Measurements from ENCODE around the gene FANCC.
A peak's percentile ranks its signal among the peaks of the same experiment; 100 is the strongest.
"Not testable (repeated sequence)": the region's sequence is repeated elsewhere in the genome, so short reads cannot be mapped to it uniquely, and the experiment has no call there.

Gene FANCC

GRCh38 chr9:95342571-95342970 lies 25.1 kb upstream of the FANCC start:
- intact Hi-C loops (cut with micrococcal nuclease) = no loop called here
- no peaks in the 10 kb centered on the region for H3K4me1 Mint-ChIP-seq (ENCODE audit: low read depth)
- H3K4me3 Mint-ChIP-seq = no peak overlapping the region
- H3K36me3 Mint-ChIP-seq (ENCODE audit: low read depth) = no peaks in the 10 kb centered on the region
- H3K9me3 Mint-ChIP-seq = peaks cover 10% of the 10 kb centered on the region
- H3K27ac Mint-ChIP-seq = no peak overlapping the region
- H3K27me3 Mint-ChIP-seq = peaks cover 20% of the 10 kb centered on the region

GRCh38 chr9:95341293-95341962 lies 23.9 kb upstream of the FANCC start:
- H3K27ac Mint-ChIP-seq = no peak overlapping the region
- no peaks in the 10 kb centered on the region for H3K4me1 Mint-ChIP-seq (ENCODE audit: low read depth)
- H3K36me3 Mint-ChIP-seq (ENCODE audit: low read depth) = no peaks in the 10 kb centered on the region
- H3K27me3 Mint-ChIP-seq = peaks cover 16% of the 10 kb centered on the region
- intact Hi-C loops (cut with micrococcal nuclease) = no loop called here
- H3K9me3 Mint-ChIP-seq = peaks cover 14% of the 10 kb centered on the region
- no peak overlapping the region for H3K4me3 Mint-ChIP-seq

- no peak overlapping the region for H3K27ac Mint-ChIP-seq
- H3K4me1 Mint-ChIP-seq (ENCODE audit: low read depth) = no peaks in the 10 kb centered on the region
- H3K27me3 Mint-ChIP-seq = peaks cover 17% of the 10 kb centered on the region
- H3K4me3 Mint-ChIP-seq = no peak overlapping the region
- intact Hi-C loops (cut with micrococcal nuclease) = loop anchor here (10.0 kb wide), 1 partner anchor 57 kb away; no protein-coding TSS in a partner anchor
- H3K36me3 Mint-ChIP-seq (ENCODE audit: low read depth) = no peaks in the 10 kb centered on the region
- peaks cover 14% of the 10 kb centered on the region for H3K9me3 Mint-ChIP-seq
These were observed 20.7 kb upstream of the FANCC start for GRCh38 chr9:95338243-95338642.

GRCh38 chr9:95336281-95336680 lies 18.8 kb upstream of the FANCC start:
- peaks cover 14% of the 10 kb centered on the region for H3K9me3 Mint-ChIP-seq
- intact Hi-C loops (cut with micrococcal nuclease) = loop anchor here (10.0 kb wide), 1 partner anchor 59 kb away; no protein-coding TSS in a partner anchor
- H3K27ac Mint-ChIP-seq = no peak overlapping the region
- peaks cover 18% of the 10 kb centered on the region for H3K27me3 Mint-ChIP-seq
- H3K4me1 Mint-ChIP-seq (ENCODE audit: low read depth) = no peaks in the 10 kb centered on the region
- H3K36me3 Mint-ChIP-seq (ENCODE audit: low read depth) = no peaks in the 10 kb centered on the region
- no peak overlapping the region for H3K4me3 Mint-ChIP-seq

- no peak overlapping the region for H3K4me3 Mint-ChIP-seq
- peaks cover 18% of the 10 kb centered on the region for H3K27me3 Mint-ChIP-seq
- no peak overlapping the region for H3K27ac Mint-ChIP-seq
- H3K4me1 Mint-ChIP-seq (ENCODE audit: low read depth) = no peaks in the 10 kb centered on the region
- no peaks in the 10 kb centered on the region for H3K36me3 Mint-ChIP-seq (ENCODE audit: low read depth)
- peaks cover 13% of the 10 kb centered on the region for H3K9me3 Mint-ChIP-seq
- intact Hi-C loops (cut with micrococcal nuclease) = loop anchor here (10.0 kb wide), 1 partner anchor 61 kb away; no protein-coding TSS in a partner anchor
These were observed 15.9 kb upstream of the FANCC start for GRCh38 chr9:95333426-95333825.

- Mint-ChIP-seq H3K27ac (no peak overlapping the region), H3K27me3 (peaks cover 18% of the 10 kb centered on the region), H3K4me3 (no peak overlapping the region), H3K36me3 (ENCODE audit: low read depth) (no peaks in the 10 kb centered on the region), H3K4me1 (ENCODE audit: low read depth) (no peaks in the 10 kb centered on the region), H3K9me3 (peaks cover 7% of the 10 kb centered on the region)
- intact Hi-C loops (cut with micrococcal nuclease) = loop anchor here (10.0 kb wide), 1 partner anchor 62 kb away; no protein-coding TSS in a partner anchor
These were observed 15.4 kb upstream of the FANCC start for GRCh38 chr9:95332860-95333259.

- intact Hi-C loops (cut with micrococcal nuclease) = loop anchor here (10.0 kb wide), 1 partner anchor 64 kb away; no protein-coding TSS in a partner anchor
- H3K4me3 Mint-ChIP-seq = no peak overlapping the region
- H3K36me3 Mint-ChIP-seq (ENCODE audit: low read depth) = no peaks in the 10 kb centered on the region
- H3K9me3 Mint-ChIP-seq = no peaks in the 10 kb centered on the region
- no peaks in the 10 kb centered on the region for H3K4me1 Mint-ChIP-seq (ENCODE audit: low read depth)
- no peak overlapping the region for H3K27ac Mint-ChIP-seq
- H3K27me3 Mint-ChIP-seq = peaks cover 18% of the 10 kb centered on the region
These were observed 13.4 kb upstream of the FANCC start for GRCh38 chr9:95330720-95331404.

- H3K27ac Mint-ChIP-seq; H3K4me1 Mint-ChIP-seq (ENCODE audit: low read depth); H3K9me3 Mint-ChIP-seq: not testable (repeated sequence)
These were observed 11.6 kb upstream of the FANCC start for GRCh38 chr9:95329061-95329460.

GRCh38 chr9:95327239-95327865 lies 9.8 kb upstream of the FANCC start:
- no peak overlapping the region for H3K4me3 Mint-ChIP-seq
- no peaks in the 10 kb centered on the region for H3K4me1 Mint-ChIP-seq (ENCODE audit: low read depth)
- no peaks in the 10 kb centered on the region for H3K9me3 Mint-ChIP-seq
- no peak overlapping the region for H3K27ac Mint-ChIP-seq
- no peaks in the 10 kb centered on the region for H3K36me3 Mint-ChIP-seq (ENCODE audit: low read depth)
- H3K27me3 Mint-ChIP-seq = peaks cover 16% of the 10 kb centered on the region
- intact Hi-C loops (cut with micrococcal nuclease) = loop anchor here (10.0 kb wide), 1 partner anchor 177 kb away; no protein-coding TSS in a partner anchor

More at GRCh38 chr9:95329061-95329460, 11.6 kb upstream of the FANCC start:
- peaks cover 12% of the 10 kb centered on the region for H3K27me3 Mint-ChIP-seq
- intact Hi-C loops (cut with micrococcal nuclease) = loop anchor here (10.0 kb wide), 1 partner anchor 176 kb away; no protein-coding TSS in a partner anchor
- H3K4me3 Mint-ChIP-seq; H3K36me3 Mint-ChIP-seq (ENCODE audit: low read depth): not testable (repeated sequence)

GRCh38 chr9:95325221-95325620 lies 7.7 kb upstream of the FANCC start:
- H3K27ac Mint-ChIP-seq = no peak overlapping the region
- no peak overlapping the region for H3K4me3 Mint-ChIP-seq
- peaks cover 15% of the 10 kb centered on the region for H3K27me3 Mint-ChIP-seq
- intact Hi-C loops (cut with micrococcal nuclease) = loop anchor here (10.0 kb wide), 1 partner anchor 180 kb away; no protein-coding TSS in a partner anchor
- H3K9me3 Mint-ChIP-seq = no peaks in the 10 kb centered on the region
- no peaks in the 10 kb centered on the region for H3K4me1 Mint-ChIP-seq (ENCODE audit: low read depth)
- no peaks in the 10 kb centered on the region for H3K36me3 Mint-ChIP-seq (ENCODE audit: low read depth)

GRCh38 chr9:95317893-95318211 lies 343 bp upstream of the FANCC start:
- H3K36me3 Mint-ChIP-seq (ENCODE audit: low read depth) = peaks cover 7% of the 10 kb centered on the region
- peaks cover 20% of the 10 kb centered on the region for H3K27me3 Mint-ChIP-seq
- H3K27ac Mint-ChIP-seq = peak overlapping the region; percentile 95
- H3K9me3 Mint-ChIP-seq = no peaks in the 10 kb centered on the region
- H3K4me1 Mint-ChIP-seq (ENCODE audit: low read depth) = peaks cover 15% of the 10 kb centered on the region
- intact Hi-C loops (cut with micrococcal nuclease) = loop anchor here (2.0 to 10.0 kb wide), 2 partner anchors 557 to 591 kb away; partner anchors contain the start of genes AOPEP and ERCC6L2
- H3K4me3 Mint-ChIP-seq = peak overlapping the region; percentile 92

GRCh38 chr9:95316794-95317118 lies 753 bp downstream of the FANCC start:
- H3K27ac Mint-ChIP-seq = peak overlapping the region; percentile 95
- H3K27me3 Mint-ChIP-seq = peaks cover 23% of the 10 kb centered on the region
- peak overlapping the region; percentile 92 for H3K4me3 Mint-ChIP-seq
- peaks cover 7% of the 10 kb centered on the region for H3K36me3 Mint-ChIP-seq (ENCODE audit: low read depth)
- intact Hi-C loops (cut with micrococcal nuclease) = loop anchor here (2.0 to 10.0 kb wide), 2 partner anchors 558 to 590 kb away; partner anchors contain the start of genes AOPEP and ERCC6L2
- H3K9me3 Mint-ChIP-seq = no peaks in the 10 kb centered on the region
- peaks cover 26% of the 10 kb centered on the region for H3K4me1 Mint-ChIP-seq (ENCODE audit: low read depth)

- peak overlapping the region; percentile 95 for H3K27ac Mint-ChIP-seq
- intact Hi-C loops (cut with micrococcal nuclease) = loop anchor here (2.0 to 10.0 kb wide), 2 partner anchors 559 to 589 kb away; partner anchors contain the start of genes AOPEP and ERCC6L2
- peaks cover 7% of the 10 kb centered on the region for H3K36me3 Mint-ChIP-seq (ENCODE audit: low read depth)
- H3K4me3 Mint-ChIP-seq = peak overlapping the region; percentile 92
- H3K4me1 Mint-ChIP-seq (ENCODE audit: low read depth) = peaks cover 26% of the 10 kb centered on the region
- no peaks in the 10 kb centered on the region for H3K9me3 Mint-ChIP-seq
- peaks cover 23% of the 10 kb centered on the region for H3K27me3 Mint-ChIP-seq
These were observed 1.2 kb downstream of the FANCC start for GRCh38 chr9:95316274-95316673.

All from dendritic cell treated with granulocyte-macrophage colony-stimulating factor and Interleukin-4, amounts not matched to agents 40 ng/mL and 50 ng/mL, for 4 days (primary cell).